Kasumi-1 (cell line): ENCODE results near the gene FUT6.
"Not testable (repeated sequence)": the region's sequence is repeated elsewhere in the genome, so short reads cannot be mapped to it uniquely, and the experiment has no call there.

Experiments
- DNase-seq, 2 experiments: peaks; one replicate each; lab custom pipeline; 2025; lab: John Stamatoyannopoulos, UW

FUT6 gene

GRCh38 chr19:5785423-5785822, 54.1 kb downstream of the FUT6 start:
- no peak for DNase-seq

DNA sequence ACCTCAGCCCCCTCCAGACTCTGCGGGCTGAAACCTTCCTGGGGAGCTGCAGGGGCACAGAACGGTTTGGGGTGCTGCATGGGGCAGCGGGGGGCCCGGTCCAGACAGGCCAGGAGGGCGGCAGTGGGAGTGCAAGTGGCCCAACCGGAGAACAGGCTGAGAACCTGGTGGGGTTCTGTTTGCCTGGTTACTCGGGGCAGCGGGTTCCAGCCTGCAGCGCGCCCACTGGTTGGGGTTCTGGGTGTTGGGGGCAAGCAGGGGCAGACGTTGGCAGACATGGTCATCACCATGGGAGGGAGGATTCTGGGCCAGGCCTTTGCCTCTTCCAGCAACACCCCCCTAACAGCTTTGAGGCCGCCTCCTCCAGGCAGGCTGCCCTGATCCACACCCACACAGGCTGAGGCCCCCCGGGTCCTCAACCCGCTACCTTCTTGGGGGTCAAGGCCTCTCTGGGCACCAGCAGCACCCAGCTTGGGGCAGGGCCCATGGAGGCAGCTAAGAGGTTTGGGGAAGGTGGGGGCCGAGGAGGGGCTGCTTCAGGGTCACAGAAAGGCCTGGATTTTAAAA, 54.8 kb downstream of the FUT6 start, which contains the start of gene PRR22:
PRR22 (minus strand) TSS at position 166 of the 567 bp plus-strand sequence; CDS start at position 80, 86 bp downstream.
- DNase-seq, result no peak

DNA sequence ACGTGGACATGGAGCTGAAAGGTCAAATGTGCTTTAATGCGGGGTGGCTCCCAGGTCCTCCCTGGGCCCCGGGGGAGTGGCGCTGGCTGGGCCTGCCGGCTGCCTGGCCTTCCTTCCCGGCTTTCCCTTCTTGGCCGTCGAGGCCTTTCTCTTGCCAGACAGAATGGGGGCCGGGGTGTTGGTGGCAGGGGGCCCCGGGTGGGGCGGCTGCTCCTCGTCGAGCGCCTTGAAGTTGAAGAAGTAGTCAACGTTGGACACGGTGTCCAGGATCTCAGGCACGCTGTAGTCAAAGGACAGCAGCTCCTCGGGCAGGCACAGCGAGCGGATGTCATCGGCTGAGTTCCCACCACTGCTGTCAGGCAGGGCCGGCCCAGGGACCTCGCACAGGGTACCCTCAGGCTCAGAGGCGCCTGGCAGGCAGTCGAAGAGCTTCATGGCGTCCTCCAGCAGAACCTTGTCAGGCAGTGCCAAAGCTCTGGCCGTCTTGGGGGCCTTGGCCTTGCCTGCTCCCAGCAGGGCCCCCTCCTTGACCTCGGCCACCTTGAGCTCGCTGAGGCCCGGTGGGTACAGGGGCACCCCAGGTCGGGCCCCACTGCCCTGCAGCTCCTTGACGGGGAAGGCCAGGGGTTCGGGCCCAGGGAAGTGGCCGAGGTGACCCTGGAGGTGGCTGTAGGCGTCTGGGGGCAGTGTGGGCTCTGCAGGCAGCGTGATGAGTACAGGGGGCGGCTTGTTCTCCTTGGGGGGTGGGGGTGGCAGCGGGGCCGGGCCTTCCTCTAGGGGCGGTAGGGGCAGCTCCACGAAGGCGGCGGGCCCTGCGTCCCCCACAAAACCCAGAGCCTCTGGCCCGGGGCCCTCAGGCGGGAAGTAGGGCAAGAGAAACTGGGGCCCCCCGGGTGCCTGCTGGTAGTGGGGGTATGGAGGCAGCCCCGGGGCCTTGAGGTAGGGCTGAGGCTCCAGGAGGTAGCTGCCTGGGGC, 56.3 kb downstream of the FUT6 start:
- no peak for DNase-seq

DNA sequence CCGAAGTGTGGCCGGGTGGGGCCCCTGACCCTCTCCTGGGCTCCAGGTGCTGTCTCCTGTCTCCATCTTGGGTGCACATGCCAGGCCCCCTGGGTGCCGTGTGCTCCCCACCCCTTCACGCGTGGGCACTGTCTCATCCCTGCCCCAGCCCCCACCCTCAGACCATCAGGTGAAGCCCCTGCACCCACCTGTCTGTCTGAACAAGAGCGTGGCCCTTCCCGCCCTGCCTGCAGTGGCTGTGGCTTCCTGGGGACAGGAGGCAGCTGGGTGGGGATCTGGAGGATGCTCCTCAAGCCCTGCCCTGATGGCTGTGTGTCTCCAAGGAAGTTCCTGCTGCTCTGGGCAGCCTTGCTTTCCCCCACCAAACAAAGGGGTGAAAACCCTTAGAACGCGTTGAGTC, 57.2 kb downstream of the FUT6 start:
- DNase-seq, result no peak

- not testable (repeated sequence) for DNase-seq
Observed at GRCh38 chr19:5780916-5781315, 58.6 kb downstream of the FUT6 start.
